ENCODE data around the gene USP47.

Gene USP47

DNA sequence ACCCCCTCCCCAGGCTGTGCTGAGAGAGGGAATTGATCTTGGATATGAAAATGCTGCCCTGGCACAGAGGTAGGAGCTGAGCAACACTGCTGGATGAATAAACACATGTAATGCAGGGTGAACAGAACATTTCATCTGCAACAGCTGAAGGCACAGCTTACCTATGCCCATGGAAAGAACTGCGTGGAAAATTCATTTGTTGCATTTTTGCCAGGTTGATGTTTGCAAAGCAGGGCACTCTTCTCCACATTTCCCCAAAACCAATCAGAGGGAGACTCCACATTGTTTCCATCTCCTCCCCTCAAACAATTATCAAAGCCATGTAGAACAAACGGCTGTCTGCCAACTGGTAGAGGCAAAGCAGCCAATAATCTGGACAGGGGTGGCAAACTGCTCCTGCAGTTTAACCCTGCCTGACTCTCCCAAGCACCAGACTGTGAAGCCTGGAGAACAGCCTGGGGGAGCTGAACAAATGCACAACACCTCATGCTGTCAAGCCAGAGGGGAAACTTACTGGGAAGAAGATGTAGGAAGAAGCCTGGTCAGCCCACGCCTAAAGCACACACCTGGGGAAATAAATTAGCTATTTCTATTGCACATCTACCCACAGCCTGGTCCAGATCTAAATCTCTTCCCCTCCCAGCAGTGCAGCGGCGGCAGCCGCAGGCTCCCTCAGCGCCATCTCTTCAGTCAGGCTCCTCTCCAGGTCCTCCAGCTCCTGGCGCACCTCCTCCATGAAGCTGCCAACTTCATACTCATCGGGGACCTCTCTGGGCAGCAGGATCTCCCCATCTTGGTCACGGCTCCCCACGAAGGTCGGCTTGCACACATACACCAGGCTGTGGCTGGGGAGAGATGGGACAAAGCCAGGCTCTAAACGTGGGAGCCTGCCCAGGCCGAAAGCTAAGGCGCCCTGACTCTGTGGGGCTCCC lies 122.3 kb downstream of the USP47 start:
- in situ Hi-C loops (cut with HindIII; ENCODE audit: low sequenced_read_pairs), result no loop called here

DNA sequence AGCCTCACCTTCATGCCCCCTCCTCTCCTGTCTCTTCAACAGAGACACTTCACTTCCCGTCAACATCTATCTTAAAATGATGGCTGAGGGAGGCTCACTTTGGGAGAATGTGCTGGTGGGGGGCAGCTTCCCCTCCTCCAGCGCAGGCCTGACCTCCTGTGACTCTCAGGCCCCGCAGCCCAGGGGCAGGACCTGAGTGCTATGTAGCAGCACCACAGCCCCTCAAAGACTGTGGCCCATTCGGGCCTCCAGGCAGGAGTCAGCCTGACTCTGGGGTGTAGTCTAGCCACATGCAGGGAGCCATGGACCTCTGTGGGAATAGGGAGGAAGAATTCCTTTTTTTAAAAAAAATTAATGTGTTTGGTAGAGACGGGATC lies 123.0 kb downstream of the USP47 start:
- in situ Hi-C loops (cut with HindIII; ENCODE audit: low sequenced_read_pairs), result no loop called here

DNA sequence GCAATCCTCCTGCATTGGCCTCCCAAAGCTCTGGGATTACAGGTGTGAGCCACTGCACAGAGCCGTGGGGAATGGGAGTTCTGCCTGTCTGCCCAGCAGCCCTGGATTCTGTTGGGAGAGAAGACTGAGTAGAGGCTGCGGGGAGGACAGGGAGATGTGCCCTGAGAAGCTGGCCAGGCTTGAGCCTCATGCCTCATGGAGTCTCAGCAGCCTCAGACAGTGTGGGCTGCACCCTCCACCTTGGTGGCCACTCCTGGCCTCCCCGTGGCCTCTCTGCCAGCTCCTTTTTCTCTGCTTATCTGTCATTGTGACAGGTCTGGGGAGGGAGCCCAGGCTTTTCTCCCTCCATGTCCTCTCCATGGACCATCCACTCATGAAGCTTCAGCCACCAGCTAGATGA lies 123.4 kb downstream of the USP47 start:
- in situ Hi-C loops (cut with HindIII; ENCODE audit: low sequenced_read_pairs), result no loop called here

DNA sequence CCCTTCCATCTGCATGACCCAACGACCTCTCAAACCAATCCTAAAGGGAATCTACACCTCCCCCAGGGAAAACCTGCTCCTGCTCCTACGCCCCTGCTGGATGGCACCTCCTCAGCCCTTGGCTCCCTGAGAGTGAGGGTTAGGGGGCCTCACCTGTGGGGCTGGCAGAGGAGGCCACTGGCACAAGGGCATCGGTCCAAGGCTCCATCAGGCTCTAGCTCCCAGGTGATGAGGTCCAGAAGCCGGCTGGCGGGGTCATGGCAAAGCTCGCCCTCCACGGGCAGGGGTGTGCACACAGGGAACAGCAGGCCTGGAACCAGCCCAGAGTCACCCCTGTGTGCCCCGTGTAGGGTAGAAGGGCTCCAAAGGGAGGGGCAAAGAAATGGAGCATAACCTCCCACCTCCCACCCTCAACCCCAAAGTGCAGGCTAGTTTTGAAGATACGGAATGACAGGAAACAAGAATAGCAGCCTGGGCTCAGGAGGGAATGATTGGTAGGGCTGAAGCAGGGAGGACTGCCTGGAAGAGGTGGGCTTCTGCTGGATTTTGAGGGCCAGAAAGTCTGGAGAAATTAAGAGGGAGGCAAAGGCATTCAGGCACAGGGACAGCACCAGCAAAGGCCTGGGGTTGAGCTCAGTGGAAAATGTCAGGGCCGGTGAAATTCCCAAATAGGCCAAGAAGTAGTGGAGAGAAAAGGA lies 124.0 kb downstream of the USP47 start:
- in situ Hi-C loops (cut with HindIII; ENCODE audit: low sequenced_read_pairs), result no loop called here

DNA sequence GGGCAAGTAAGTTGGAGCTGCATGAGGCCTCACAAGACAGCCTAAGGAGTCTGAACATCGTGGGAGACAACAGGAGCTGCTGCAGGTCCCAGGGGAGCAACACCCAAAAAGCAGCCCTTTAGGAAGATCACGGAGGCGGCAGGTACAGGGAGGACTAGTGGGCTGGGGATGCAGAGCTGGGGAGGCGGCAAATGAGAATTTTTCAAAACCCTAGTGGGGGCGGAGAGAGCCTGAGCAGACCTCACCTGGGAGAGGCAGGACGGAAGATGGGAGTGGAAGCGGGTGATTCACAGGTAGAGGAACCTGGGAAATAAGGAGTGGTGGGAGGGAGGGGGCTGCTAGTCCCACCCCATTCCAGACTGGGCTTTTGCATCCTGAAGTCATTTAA lies 124.6 kb downstream of the USP47 start:
- in situ Hi-C loops (cut with HindIII; ENCODE audit: low sequenced_read_pairs), result no loop called here

DNA sequence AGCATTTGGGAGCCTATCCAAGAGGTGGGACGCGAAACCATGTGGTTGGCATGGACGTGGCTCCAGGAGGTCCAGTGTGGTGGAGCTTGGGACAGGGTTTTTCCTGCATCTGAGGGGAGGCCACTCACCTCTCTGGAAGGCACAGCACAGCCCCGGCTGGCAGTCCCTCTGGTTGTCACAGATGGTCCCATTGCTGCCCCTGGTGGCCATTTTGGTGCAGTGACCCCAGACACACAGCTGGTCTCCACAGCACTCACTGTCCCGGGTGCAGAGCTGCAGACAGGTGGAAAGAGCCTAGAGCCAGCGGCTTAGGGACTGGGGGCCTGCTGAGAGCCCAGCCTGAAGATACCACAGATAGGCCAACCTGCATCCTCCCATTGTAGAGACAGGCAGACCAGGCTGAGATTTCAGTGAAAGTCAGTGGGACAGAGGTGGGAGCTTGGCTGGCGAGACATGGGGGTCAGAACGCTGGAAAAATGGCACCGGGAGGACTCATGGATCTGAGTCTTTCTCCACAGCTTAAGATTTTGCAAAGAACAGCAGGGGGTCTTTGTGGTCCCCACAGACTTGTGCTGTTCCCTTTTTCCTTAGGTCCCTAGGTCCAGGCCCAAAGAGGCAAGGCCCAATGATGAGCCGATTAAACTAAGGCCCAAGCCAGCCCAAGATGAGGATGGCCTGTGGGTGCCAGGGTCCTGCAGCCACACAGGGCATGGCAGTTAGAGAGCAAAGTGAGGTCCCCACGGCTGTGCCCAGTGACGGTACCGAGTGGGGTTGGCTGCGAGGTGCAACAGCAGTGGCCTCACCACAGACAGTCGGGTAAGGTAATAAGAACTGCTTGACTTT lies 125.3 kb downstream of the USP47 start:
- in situ Hi-C loops (cut with HindIII; ENCODE audit: low sequenced_read_pairs), result no loop called here

DNA sequence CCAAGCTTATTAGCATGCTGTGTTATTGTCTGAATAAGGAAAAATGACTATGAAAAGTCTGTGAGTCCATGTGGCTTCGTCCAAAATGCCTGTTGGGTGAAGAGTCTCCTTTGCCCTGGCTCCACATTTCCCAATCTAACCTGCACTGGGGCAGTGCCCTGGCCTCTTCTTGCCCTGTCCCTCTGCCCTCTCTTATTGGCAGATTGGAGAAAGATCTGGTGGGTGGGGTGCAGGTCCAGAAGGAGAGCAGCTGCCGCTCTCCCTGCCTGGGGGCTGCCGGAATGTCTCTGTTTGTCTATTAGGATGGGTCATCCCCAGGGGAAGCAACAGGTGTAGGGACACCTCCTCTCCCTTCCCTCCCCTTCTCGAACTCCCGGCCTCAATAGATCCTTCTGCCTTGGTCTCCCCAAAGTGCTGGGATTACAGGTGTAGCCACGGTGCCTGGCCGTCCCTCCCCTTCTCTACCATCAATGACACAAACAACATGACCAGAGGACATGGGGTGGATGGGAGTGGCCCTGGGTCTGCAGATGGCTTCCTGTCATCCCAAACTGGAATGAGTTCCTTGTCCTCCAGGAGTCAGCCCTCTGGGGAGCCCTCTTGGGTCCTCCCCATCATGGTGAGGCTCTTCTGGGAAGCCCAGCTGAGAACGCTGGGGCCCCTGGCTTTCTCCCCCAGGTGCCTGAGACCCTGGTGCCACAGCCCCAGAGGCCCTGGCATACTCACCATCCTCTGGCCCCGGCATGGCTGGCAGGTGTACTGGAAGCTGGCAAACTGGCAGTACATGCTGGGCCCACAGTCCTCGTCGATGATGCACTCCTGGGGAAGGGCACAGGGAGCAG lies 126.1 kb downstream of the USP47 start:
- in situ Hi-C loops (cut with HindIII; ENCODE audit: low sequenced_read_pairs), result no loop called here

DNA sequence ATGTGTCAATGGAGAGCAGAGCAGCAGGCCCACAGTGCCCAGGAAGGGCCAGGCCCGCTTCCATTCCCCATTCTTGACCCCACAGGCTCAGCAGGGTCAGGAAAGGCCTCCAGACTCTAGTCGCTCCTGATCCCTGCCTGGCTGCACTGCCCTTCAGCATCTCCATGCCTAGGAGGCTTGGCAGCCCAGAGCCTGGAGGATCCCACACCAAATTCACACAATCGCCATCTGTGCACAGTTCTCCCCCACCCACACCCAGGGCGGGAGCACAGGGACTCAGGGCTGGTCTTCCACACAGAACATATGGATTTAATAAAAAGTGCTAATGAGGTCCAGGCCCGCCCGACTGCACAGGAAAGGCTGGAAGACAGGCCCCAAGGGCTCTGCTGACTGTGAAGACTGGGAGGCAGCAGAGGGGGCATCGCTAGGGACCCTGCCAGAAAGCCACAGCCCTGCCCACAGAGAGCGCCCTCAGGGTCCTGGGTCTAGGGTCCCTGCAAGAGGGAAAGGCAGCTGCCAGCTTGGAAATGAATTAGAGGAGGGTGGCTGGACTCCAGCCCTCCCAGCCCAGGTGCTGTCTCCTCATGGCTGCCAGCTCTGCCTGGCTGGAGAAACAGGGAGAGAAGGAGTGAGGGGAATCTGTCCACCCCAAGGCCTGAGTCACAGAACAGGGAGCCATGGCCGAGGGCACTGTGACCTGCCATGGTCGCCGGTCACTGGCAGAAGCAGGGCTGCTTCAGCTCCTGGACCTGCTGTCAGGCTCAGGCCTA lies 126.9 kb downstream of the USP47 start:
- in situ Hi-C loops (cut with HindIII; ENCODE audit: low sequenced_read_pairs), result no loop called here

DNA sequence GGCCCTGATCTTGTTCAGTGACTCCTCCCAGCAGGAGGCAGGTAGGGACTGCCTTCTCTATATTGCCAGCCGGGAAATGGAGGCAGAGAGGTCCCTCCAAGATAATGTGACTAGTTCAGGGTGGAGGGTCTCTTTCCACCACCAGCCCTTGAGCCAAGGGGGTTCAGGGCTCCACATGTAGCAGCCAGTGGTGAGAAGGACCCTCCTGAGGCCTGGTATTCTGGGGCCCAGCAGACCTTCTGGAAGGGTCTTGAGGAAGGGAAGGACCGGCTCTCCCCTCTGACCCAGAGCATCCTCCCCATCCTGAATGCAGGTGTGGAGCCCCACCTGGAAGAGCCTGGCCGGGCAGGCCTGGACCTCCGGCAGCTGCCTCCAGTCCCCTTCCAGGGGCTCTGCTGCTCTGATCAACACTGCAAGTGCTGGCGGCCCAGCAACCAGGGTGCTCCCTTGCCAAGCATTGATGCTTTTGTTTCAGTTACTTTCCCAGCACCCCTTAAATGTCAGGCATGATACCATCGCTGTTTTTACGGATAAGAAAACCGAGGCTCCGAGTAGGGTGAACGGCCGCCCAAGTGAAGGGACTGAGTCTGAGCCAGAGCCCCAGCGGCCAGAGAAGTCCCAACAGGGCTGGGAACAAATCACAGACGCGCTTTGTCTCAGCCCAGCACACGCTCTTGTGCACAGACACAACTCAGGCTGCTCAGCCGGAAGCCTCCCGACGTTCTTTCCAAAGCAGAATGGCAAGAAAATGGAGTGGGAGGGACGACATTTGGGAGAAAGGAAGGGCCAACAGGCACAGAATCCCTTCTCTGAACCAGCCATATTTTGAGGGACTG lies 127.8 kb downstream of the USP47 start:
- in situ Hi-C loops (cut with HindIII; ENCODE audit: low sequenced_read_pairs), result no loop called here

DNA sequence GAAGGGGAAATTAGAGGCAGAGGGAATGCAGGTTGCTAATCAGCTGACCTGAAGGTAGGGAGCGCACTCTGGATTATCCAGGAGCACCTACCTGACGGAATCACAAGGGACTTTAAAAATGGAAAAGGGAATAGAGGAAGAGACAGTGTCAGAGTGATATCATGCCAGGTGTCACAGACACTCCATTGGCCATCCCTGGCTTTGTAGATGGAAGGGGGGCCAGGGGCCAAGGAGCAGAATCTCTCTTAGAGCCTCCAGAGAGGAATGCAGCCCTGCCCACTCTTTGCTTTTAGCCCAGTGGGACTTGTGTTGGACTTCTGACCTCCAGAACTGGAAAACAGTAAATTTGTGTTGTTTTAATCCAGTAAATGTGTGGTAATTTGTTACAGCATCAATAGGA lies 128.8 kb downstream of the USP47 start:
- in situ Hi-C loops (cut with HindIII; ENCODE audit: low sequenced_read_pairs), result no loop called here

DNA sequence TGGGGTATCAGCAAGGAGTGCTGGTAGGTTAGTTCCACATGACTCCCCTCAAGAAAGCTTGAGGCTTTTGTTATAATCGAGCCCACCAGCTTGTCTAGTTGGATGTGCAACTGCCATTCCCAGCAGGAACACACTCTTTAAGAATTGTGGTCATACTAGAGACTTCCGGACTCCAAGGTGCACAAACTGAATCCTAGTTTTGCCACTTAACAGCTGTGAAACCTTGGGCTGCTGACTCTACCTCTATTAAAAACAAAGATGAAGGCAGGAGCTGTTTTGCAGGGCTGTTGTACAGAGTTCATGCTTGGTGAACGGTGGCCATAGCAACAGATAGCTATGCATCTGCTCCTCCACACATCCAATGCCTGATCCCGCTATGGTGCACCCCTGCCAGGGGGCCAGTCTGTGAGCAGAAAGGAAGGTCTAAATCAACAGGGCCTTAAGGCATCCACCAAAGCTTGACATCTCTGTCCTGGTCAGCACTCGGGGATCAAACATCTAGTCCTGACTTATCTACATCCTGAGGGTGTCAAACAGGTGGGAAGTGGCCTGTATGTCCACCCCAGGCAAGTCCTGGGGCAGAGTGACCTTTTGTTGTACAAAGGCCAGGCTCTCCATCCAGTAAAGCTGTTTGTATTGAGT lies 130.3 kb downstream of the USP47 start:
- in situ Hi-C loops (cut with HindIII; ENCODE audit: low sequenced_read_pairs), result no loop called here

DNA sequence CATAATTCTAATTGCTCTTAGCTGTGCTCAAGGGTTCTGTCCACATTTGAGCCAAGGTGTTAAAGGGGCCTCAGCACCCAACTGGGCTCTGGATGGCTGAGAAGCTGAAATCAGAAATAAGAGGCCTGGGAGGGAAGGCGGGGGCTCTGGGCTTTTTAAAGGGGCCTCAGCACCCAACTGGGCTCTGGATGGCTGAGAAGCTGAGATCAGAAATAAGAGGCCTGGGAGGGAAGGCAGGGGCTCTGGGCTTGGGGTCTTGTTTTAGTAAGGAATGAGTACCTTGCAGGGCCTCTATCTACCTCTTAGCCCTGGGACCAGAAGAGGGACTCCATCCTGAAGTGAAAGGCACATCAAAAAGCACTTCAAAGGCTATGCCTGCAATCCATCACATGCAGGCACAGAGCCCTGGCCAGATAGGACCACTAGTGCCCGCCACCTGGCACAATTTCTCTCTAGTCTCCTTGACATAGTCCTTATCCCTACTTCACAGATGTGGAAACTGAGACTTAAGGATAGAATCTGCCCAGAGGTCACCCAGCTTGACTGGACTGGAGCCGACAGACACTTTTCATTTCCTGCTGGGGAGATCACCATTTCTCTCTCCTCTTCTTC lies 131.1 kb downstream of the USP47 start:
- in situ Hi-C loops (cut with HindIII; ENCODE audit: low sequenced_read_pairs), result no loop called here

DNA sequence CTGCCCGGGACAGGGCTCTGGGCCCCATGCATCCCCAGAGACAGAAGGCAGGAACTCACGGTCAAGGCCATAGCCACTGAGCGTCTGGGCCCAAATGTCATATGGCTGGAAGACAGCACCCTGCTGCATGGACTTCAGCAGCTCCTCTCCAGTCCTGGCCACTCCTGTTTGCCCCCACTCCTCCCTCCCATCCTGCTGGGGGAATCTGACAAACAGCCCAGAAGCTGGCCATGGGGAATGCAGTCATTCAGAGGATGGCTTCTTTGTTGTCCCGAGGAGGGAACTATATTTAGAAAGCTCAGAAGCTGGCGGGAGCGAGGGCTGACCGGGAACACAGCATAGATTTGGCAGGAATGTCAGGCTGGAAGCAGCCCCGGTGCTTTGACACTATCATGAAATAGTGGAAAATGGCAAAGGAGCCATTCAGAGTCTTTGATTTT lies 131.6 kb downstream of the USP47 start:
- in situ Hi-C loops (cut with HindIII; ENCODE audit: low sequenced_read_pairs), result no loop called here

DNA sequence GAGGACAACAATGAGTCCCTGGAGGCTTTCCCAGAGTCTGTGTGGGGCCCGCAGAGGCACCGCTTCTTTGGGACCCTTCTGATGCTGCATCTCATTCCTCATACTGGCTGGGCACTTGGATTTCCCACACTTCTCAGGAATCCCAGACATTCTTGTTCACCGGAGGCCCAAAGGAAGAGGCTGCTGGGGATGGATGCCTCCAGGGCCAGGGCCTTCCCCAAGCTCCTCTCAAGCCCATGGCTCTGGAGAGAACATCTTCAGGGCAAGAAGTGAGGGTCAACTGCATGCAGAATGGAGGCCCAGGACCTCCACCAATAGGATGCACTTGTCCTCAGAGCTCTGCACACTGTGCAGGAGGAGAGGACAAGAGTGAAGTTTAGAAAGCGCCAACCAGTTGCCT lies 132.1 kb downstream of the USP47 start:
- in situ Hi-C loops (cut with HindIII; ENCODE audit: low sequenced_read_pairs), result no loop called here

DNA sequence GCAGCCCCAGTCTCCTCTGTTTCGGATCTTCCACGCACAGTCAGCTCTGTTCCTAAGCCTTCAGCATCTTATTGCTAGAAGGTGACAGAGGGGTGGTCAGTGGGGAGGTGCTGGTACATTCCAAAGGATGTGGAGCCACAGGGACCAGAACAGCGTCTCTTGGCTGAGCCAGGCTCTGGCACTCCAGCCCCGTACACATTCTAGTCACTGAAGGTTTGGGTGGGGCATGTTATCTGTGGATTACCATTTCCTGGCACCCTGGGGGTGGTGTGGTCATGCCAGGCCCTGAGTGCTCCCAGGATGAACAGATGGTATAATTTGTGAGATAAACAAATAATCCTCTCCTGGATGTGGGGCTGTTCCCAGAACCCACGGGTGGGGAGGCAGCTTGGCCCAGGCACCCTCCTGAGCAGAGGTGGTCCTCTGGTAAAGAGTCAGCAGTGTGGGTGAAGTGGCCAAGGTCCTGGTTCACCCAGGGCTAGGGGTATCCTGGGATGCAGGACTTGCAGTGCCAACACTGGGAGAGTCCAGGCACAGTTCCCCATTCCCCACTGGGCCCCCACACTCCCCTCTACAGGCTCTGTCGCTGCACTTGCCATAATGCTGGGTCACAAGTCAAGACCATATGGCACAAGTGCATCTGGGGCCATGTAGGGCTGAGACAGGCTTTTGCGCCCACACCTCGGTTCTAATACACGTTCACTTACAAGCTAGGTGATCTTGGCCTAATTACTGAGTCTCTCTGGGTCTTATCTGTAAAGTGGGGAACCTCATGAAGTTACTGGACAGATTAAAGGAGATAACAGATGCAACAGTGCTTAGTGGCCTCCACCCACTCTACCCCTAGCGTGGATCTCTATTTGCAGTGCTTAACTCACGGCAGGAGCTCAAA lies 133.7 kb downstream of the USP47 start:
- in situ Hi-C loops (cut with HindIII; ENCODE audit: low sequenced_read_pairs), result no loop called here

DNA sequence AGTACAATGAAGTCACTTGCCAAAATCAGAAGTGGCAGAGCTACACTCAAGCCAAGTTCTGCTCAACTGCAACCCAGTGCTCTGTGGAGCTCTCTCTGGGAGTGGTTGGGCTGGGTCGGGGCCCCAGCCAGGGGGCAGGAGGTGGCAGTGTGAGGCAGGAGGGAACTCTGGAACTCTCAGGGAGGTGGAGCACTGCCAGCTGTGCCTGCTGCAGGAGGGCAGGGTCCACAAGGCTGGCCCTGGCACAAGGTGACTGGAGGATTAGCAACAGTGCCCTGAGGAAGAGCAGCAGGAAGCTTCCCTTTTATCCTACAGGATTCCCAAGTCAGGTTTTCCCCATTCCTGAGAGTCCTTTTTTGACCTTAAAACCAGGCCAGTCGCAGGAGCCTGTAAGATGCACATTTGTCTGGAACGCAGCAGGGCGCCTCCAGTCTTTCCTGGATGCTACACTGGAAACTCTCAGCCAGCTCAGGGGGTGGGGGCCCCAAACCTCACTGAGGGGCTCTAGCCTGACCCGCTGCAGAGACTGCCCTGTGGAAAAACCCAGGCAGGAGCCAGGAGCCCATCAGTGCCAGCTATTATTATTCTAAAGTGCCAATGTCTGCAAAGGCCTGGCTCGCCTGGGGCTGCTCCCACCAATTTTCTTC lies 134.8 kb downstream of the USP47 start:
- in situ Hi-C loops (cut with HindIII; ENCODE audit: low sequenced_read_pairs), result no loop called here
